HEK293 (cell line): ENCODE data around the gene STX2.

Experiments used
- CTCF ChIA-PET: fragments of 350-600 bp; formaldehyde crosslinking; extraction: SDS; loops from one replicate; lab custom pipeline; 2021; ENCODE audit warnings: antibody characterized with exemption; lab: Yijun Ruan, JAX
- POLR2A ChIA-PET: fragments of 300-600 bp; formaldehyde crosslinking; extraction: SDS; loops from one replicate; lab custom pipeline; 2020; ENCODE audit warnings: antibody characterized with exemption, inconsistent platforms; lab: Yijun Ruan, JAX
- H3K27ac ChIP-seq: fragments of 200-500 bp; sonication (Bioruptor generic); 2 replicates; pipeline ENCODE4 v1.5.1; 2014; ENCODE audit warnings: low read depth, low read length, control low read depth, inconsistent platforms; ENCODE audit errors: extremely low read depth
- H3K36me3 ChIP-seq, 2 experiments: fragments of 200-500 bp in 1 of 2; sonication (Bioruptor generic) in 1 of 2; 1 replicate in 1 of 2; 2 replicates in 1 of 2; pipeline ENCODE4 v1.5.1; 2014 to 2017; ENCODE audit warnings: inconsistent platforms in 2 of 2, low read length in 2 of 2; ENCODE audit not compliant: control insufficient read depth in 2 of 2, insufficient read depth in 1 of 2
- H3K4me1 ChIP-seq: fragments of 200-500 bp; sonication (Bioruptor generic); 2 replicates; pipeline ENCODE4 v1.5.1; 2014; ENCODE audit warnings: mild to moderate bottlenecking, low read length, inconsistent platforms; ENCODE audit not compliant: control insufficient read depth, insufficient read depth
- H3K4me3 ChIP-seq: 2 replicates; pipeline ENCODE4 v1.5.1; 2011; ENCODE audit warnings: low read depth, mild to moderate bottlenecking, control low read depth, low read length, moderate library complexity
- H3K9me3 ChIP-seq: fragments of 200-500 bp; sonication (Bioruptor generic); 2 replicates; pipeline ENCODE4 v1.5.1; 2014; ENCODE audit warnings: low read depth, low read length, inconsistent platforms; ENCODE audit not compliant: control insufficient read depth, insufficient read depth
- BCL6B ChIP-seq: fragments of 450-650 bp; formaldehyde crosslinking; IDR thresholded peaks from 2 replicates; pipeline ENCODE4 v1.5.1; 2017; ENCODE audit warnings: missing biosample characterization, missing genetic modification characterization
- HIC1 ChIP-seq: fragments of 450-650 bp; formaldehyde crosslinking; IDR thresholded peaks from 2 replicates; pipeline ENCODE4 v1.5.1; 2016; ENCODE audit warnings: missing biosample characterization, missing genetic modification characterization
- HOXC10 ChIP-seq: sonication (generic); formaldehyde crosslinking; IDR thresholded peaks from 2 replicates; pipeline ENCODE4 v1.8.1; 2023; ENCODE audit warnings: mild to moderate bottlenecking, missing genetic modification reagents
- IKZF3 ChIP-seq: fragments of 450-650 bp; IDR thresholded peaks from 2 replicates; pipeline ENCODE4 v1.5.0; 2018; ENCODE audit warnings: missing biosample characterization, mild to moderate bottlenecking, missing genetic modification characterization, moderate library complexity
- SETDB1 ChIP-seq: IDR thresholded peaks from one replicate; pipeline ENCODE4 v1.6.1; 2017; ENCODE audit warnings: mild to moderate bottlenecking, low read length, moderate library complexity, mixed read lengths; ENCODE audit not compliant: insufficient read length
- SP2 ChIP-seq: fragments of 450-650 bp; formaldehyde crosslinking; IDR thresholded peaks from 2 replicates; pipeline ENCODE4 v1.5.1; 2016; ENCODE audit warnings: missing biosample characterization, missing genetic modification characterization
- ZBTB11 ChIP-seq: fragments of 450-650 bp; formaldehyde crosslinking; conservative IDR thresholded peaks from 2 replicates; pipeline ENCODE4 v1.5.1; 2016; ENCODE audit warnings: low read depth, missing biosample characterization, missing genetic modification characterization
- ZBTB48 ChIP-seq: fragments of 450-650 bp; formaldehyde crosslinking; IDR thresholded peaks from 2 replicates; pipeline ENCODE4 v1.5.1; 2016; ENCODE audit warnings: missing biosample characterization, missing genetic modification characterization
- ZBTB8A ChIP-seq: fragments of 450-650 bp; formaldehyde crosslinking; IDR thresholded peaks from 2 replicates; pipeline ENCODE4 v1.5.1; 2016; ENCODE audit warnings: missing biosample characterization, missing genetic modification characterization
- ZNF121 ChIP-seq: fragments of 450-650 bp; formaldehyde crosslinking; IDR thresholded peaks from 2 replicates; pipeline ENCODE4 v1.5.1; 2016; ENCODE audit warnings: missing biosample characterization, missing genetic modification characterization
- ZNF354C ChIP-seq: fragments of 450-650 bp; formaldehyde crosslinking; IDR thresholded peaks from 2 replicates; pipeline ENCODE4 v1.5.1; 2016; ENCODE audit warnings: missing biosample characterization, missing genetic modification characterization, low read depth, borderline replicate concordance
- ZNF366 ChIP-seq: fragments of 450-650 bp; formaldehyde crosslinking; conservative IDR thresholded peaks from 2 replicates; pipeline ENCODE4 v1.5.1; 2016; ENCODE audit warnings: missing biosample characterization, missing genetic modification characterization
- ZNF416 ChIP-seq: fragments of 450-650 bp; formaldehyde crosslinking; IDR thresholded peaks from 2 replicates; pipeline ENCODE4 v1.5.1; 2016; ENCODE audit warnings: missing biosample characterization, missing genetic modification characterization
- ZNF600 ChIP-seq: fragments of 450-650 bp; formaldehyde crosslinking; IDR thresholded peaks from 2 replicates; pipeline ENCODE4 v1.5.1; 2016; ENCODE audit warnings: missing biosample characterization, missing genetic modification characterization
- ZNF621 ChIP-seq: fragments of 450-650 bp; formaldehyde crosslinking; IDR thresholded peaks from 2 replicates; pipeline ENCODE4 v1.5.1; 2017; ENCODE audit warnings: missing biosample characterization, missing genetic modification characterization
- ZNF670 ChIP-seq: fragments of 450-650 bp; formaldehyde crosslinking; IDR thresholded peaks from 2 replicates; pipeline ENCODE4 v1.5.1; 2016; ENCODE audit warnings: missing biosample characterization, missing genetic modification characterization, low read depth
- ZNF792 ChIP-seq: fragments of 450-650 bp; formaldehyde crosslinking; IDR thresholded peaks from 2 replicates; pipeline ENCODE4 v1.5.1; 2016; ENCODE audit warnings: missing biosample characterization, missing genetic modification characterization
- ZNF843 ChIP-seq: fragments of 450-650 bp; formaldehyde crosslinking; IDR thresholded peaks from 2 replicates; pipeline ENCODE4 v1.5.1; 2016; ENCODE audit warnings: missing biosample characterization, missing genetic modification characterization
- ZSCAN4 ChIP-seq: fragments of 450-650 bp; formaldehyde crosslinking; IDR thresholded peaks from 2 replicates; pipeline ENCODE4 v1.5.1; 2017; ENCODE audit warnings: missing biosample characterization, missing genetic modification characterization

The STX2 gene

GRCh38 chr12:130881548-130881947 is 42.5 kb upstream of the STX2 start:
- CTCF ChIA-PET = no interaction called here
- Histone ChIP-seq H3K4me3 (no peak overlapping the region), H3K36me3 (peaks cover 5 to 10% of the 10 kb centered on the region in 2 experiments; a peak in 2 of 3 replicates), H3K9me3 (no peaks in the 10 kb centered on the region), H3K4me1 (no peaks in the 10 kb centered on the region), H3K27ac (no peak overlapping the region)
- POLR2A ChIA-PET = no interaction called here
- TF ChIP-seq ZBTB48 (tag by site-specific recombination) (no peak), HIC1 (tag by site-specific recombination) (no peak), ZNF354C (tag by site-specific recombination) (no peak)

- H3K9me3 ChIP-seq = no peaks in the 10 kb centered on the region
- no peak overlapping the region for H3K4me3 ChIP-seq
- TF ChIP-seq ZNF366 (tag by site-specific recombination) (no peak), ZBTB8A (tag by site-specific recombination) (no peak), SETDB1 (no peak), SP2 (no peak), ZNF670 (no peak), IKZF3 (tag by site-specific recombination) (no peak), BCL6B (tag by site-specific recombination) (0 out of 2 replicates have a peak, but pooled peaks have one; percentile 37), ZNF792 (tag by site-specific recombination) (no peak), ZBTB11 (tag by site-specific recombination) (no peak), ZSCAN4 (tag by site-specific recombination) (peak; percentile 99), ZNF600 (tag by site-specific recombination) (no peak), ZNF621 (tag by site-specific recombination) (no peak), ZNF843 (tag by site-specific recombination) (no peak), ZNF121 (tag by site-specific recombination) (no peak), ZNF416 (no peak), HOXC10 (CRISPR knock-in tag) (no peak)
- H3K27ac ChIP-seq = no peak overlapping the region
- no peaks in the 10 kb centered on the region for H3K4me1 ChIP-seq
- peaks cover 5 to 15% of the 10 kb centered on the region in 2 experiments; a peak in 2 of 3 replicates for H3K36me3 ChIP-seq
- CTCF ChIA-PET = interaction anchor here (0.5 kb wide), 1 partner anchor 570 kb away, joined by 7 read pairs; no protein-coding TSS in a partner anchor
- POLR2A ChIA-PET = interaction anchor here (0.8 kb wide), 1 partner anchor 948 kb away, joined by 4 read pairs; no protein-coding TSS in a partner anchor
These were observed 42.0 kb upstream of the STX2 start for GRCh38 chr12:130881046-130881445.
